GM18520 (cell line): ENCODE results near the gene REPIN1.
"Not testable (repeated sequence)": the region's sequence is repeated elsewhere in the genome, so short reads cannot be mapped to it uniquely, and the experiment has no call there.

Experiments used
- ATAC-seq: cut with Tn5 transposase; IDR thresholded peaks from one replicate; pipeline ENCODE4 v1.9.1; 2021; ENCODE audit not compliant: unreplicated experiment

REPIN1 gene

DNA sequence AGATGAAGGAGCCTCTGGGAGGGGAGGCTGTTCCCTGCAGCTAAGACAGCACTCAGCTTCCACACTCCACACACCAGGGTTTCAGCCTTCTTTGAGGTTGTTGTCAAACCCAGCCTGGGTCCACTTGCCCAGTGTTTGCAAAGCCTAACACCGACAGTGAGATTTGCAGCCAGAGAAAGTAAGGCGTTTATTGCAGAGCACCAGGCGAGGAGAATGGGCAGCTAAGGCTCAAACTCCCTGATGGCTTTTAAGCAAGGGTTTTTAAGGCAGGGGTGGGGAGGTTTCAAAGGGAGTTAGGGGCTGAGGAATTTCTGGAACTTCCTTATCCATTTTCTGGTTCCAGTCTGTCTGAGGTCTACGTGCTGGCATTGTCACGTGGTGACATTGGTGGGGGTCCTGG, 5.8 kb downstream of the REPIN1 start:
- no peak for ATAC-seq

DNA sequence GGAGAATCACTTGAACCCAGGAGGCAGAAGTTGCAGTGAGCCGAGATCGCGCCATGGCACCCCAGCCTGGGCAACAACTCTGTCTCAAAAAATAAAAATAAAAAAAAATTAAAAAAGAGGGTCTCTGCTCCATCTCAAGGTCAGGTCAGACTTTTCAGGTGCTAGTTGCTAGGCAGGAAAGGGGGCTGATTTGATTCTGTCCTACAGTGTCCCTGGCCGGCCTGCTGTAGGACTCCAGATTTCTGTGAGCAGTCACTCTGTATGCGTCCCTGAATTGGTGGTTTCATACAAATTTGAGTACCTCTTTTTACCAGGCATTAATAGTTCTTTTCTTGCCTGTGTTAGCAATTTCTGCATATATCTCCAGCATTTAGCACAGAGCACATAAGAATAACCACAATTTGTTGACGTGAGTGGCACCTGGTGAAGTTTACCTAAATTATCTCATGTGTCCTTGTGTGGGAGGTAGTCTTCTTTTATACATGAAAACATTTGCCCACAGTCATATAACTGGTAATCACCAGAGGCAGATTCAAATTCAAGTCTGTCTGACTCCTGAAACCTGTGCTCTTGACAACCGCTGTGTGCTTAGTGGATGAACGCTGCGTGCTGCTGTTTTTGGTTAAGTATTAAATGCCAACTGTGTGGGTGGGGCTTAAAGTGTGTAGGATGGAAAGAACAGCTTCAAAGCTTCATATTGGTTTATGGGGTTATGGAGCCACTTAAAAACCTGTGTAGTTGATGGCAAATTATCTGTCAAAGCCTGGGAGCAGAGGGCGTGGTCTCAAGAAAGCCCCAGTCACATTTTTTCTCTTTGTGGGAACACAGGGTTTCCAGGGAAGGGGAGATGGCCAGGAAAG, 7.3 kb downstream of the REPIN1 start:
- ATAC-seq = no peak

DNA sequence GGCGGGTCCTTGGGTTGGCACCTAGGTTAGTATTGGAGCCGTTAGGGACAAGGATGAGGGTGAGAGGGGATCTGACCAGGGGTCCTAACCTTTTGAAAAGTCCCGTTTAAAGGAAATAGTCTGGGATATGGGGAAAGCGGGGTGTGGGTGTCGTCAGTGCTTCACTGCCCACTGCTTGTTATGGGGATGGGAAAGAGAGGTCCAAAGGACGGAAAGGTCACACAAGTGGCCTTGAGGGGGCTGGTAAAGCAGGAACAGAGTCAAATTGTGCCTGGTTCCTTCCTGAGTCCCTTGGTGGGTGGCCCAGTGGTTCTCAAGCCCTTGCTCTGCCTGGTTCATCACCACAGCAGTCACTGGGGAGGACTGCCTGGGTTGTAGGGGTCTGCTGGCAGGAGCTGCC, 7.9 kb downstream of the REPIN1 start:
- ATAC-seq = no peak

DNA sequence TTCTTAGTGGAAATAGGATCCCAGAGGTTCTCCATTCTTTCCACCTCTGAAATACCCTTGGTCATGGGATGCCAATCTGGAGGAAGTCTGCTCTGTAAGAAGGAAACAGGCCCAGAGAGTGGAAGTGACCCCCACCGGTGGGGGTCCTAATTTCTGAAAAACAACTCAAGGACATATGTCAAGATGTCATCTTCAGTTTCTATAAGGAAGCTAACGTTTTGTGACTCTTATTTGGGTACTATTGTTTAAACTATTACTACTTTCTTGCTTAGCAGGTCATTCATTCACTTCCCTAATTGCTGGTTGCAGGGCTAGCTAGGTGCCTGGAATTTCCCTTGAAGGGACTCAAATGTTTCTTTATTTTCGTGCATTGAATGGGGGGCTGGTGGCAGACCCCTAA, 8.6 kb downstream of the REPIN1 start:
- ATAC-seq = no peak

DNA sequence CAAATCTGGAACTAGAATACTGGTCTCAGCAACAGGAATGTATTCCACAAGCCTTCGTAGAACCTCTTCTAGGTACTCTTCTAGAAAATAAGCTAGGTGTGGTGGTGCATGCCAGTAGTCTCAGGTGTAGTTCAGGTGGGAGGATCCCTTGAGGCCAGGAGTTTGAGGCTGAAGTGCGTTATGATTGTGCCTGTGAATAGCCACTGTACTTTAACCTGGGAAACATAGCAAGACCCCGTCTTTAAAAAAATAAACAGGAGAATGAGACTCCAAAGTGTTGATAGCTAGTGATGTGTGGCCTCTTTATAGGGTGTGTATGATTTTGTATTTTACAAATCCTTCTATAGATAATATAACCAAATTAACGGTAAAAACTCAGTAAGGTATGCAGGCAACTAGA, 9.0 kb downstream of the REPIN1 start:
- no peak for ATAC-seq

DNA sequence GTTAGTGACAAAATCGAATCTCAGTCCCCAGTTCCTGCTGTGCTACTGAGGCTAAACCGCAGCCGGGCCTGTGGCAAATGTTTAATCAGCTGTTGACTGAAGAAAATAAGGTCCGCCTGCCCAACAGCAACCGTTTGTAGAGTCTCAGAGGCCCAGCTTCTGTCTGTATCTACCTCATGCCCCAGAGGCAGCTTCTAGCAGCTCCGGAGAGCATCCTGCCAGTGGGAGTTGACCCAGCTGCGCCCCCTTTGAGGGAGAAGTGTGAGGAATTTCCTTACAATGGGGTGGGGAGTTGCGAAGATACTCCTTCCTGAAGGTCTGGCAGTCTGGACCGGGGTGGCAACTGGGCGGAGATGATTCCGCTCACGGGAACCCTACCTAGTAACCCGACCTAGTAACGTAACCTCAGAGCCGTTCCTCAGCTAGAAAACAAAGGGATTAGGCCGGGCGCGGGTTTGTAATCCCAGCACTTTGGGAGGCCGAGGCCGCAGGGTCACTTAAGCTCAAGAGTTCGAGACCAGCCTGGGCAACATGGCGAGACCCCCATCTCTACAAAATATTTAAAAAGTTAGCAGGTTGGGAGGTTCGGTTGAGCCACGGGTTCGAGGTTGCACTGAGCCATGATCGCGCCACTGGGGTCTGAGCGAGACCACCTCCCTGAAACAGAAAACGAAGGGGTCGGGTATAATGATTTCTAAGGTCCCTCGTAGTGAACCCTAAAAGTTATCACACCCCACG, 9.7 kb downstream of the REPIN1 start:
- no peak for ATAC-seq

DNA sequence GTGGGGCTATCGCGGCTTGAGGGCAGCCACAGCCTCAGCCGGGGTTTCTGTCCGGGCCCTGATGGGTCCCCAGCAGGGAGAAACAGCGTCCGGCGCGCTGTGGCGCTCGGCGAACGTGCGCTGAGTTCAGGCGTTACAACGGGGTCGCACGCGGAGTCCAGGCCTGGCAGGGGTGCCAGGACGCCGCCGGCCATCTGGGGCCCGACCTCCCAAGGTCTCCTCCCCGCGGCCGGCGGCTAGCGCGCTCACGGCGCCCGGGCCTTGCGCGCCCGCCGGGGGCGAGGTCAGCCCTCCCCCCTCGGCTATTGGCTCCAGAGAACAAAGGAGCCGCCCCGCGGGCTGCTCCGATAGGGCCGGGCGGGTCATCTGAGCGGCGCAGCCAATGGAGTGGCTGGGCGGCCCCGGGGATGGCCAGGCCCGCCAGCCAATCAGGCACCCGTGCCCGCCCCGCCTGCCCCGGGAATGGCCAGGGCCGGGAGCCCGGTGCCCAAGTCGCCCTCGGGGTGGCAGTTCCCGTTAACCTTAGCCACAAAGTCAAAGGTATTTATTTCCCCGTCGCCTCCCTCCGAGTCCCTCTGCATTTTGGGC, 10.3 kb downstream of the REPIN1 start, which contains the start of gene ZNF775:
ZNF775 (plus strand) TSS at position 478 of the 588 bp plus-strand sequence. CDS start 9,141 bp downstream, outside the sequence.
- ATAC-seq = peak; percentile 88

DNA sequence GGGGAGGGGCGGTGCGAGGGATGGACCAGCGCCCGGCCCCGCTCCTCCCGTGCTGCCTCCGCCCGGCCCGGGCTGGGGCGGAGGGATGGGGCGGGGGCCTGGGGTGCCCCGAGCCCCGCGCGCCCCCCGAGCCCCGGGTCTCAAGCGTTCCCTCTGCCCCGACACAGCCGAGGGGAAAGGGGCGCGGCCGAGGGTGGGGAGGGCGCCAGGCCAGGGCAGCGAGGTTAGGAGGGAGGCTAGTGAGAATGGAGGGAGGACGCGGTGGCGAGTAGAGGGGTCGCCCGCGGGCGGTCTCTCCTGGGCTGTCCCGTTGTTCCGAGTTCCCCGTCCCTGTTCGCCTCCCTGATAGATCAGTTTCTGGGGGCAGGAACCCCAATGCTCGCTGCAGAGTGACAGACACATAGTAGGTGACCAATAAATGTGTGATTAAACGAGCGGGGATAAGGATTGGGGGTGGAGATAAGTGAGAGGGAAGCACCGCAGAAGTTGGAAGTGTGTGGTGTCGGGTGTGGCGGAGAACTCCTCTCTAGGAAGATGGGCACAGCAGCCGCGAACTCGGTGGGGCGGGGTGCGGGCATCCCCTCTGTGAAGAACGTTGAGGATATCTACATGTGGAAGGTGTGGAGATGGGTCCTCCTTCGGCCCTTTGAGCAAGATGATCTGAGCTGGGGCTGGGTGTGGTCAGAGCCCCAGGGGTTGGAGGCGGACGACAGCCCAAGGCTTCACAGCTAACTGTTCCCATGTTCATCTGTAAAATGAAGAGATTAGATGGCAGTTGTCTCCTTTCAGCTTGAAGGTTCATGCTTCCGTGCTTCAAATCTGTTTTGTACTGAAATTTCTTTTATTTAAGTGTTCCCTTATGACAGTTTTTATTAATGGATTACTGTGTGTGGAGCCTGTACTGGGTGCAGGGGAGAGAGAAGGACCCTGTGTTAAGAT, 11.1 kb downstream of the REPIN1 start:
- no peak for ATAC-seq

DNA sequence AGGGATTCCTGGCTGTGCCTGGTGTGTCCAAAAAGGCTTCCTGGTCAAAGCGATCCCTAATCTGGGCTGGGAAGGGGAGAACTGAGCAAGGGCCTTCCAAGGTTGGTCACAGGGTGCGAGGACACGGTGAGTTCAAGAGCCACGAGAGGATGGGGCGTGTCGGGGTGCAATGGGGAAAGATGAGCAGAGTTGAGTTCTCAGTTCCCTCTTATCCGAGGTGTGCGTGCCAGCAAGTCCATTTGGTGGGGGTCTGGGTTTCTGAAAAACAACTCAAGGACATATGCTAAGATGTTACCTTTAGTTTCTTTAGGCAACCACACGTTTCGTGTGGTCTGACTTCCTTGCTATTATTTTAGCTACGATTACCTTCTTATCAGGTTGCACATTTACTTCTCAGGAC, 11.8 kb downstream of the REPIN1 start:
- no peak for ATAC-seq

DNA sequence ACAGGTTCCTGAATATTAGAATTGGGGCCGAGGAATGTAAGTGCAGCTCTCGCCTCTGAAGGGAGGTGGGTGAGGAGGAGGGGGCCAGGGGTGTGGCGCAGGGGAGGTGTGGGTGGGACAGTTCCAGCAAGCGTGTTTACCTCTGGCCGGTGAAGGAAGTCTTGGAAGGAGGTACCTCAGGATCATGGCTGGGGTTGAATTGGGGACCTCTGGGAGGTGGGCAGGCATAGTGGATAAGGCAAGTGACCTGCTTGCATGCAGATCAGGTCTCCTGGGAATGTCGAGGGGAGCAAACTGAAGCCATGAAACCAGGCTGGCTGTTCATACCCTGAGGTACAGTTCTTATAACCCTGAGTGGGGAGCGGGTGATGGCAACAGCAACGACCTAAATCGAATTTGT, 12.5 kb downstream of the REPIN1 start:
- no peak for ATAC-seq

DNA sequence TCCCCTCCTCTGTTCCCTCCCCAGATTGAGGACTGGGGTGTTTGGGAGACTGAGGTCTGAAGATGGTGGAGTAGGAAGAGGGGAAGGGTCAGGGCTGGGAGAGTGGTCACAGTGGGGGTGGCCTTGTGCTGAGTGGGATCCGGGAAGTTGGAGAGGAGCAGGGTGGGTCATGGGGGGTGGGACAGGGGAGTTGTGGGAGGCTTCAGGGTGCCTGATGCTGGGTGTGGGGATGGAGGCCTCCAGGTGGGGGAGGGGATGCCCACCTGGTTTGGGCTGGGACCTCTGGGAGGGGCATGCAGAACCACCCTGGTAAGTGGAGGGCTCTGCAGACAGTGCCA, 13.1 kb downstream of the REPIN1 start:
- ATAC-seq = no peak

DNA sequence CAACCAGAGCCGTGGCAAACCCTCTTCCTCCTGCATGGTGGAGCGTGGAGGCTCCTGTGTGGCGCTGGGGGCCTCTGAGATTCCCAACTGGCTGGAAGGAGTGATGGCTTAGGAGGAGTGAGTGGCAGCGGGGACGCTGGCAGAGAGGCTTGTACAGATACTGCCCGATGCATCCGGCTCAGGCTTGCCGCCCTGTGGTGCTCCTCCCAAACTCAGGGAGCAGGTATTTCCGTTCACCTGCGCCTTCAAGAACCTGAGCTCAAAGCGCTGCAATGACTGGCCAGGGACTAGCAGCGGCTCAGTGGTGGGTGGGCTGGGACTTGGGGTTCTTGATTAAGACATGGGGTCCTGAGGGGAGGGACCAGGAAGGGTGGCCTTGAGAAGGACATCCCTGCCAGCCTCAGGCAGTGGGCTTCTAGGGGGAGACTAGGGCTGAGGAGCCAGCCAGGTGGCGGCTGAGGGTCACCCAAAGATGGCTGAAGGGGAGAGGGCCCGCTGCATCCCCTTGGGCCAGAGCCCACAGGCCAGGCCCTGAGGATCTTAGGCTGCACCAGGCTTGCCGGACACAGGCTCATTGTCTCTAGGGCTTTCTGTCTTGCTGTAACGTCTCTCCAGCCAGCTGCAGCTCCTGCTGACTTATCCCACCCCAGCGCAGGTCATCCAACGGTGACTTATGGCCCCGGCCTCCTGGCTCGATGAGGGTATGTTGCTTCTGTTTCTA, 13.7 kb downstream of the REPIN1 start:
- ATAC-seq = no peak

DNA sequence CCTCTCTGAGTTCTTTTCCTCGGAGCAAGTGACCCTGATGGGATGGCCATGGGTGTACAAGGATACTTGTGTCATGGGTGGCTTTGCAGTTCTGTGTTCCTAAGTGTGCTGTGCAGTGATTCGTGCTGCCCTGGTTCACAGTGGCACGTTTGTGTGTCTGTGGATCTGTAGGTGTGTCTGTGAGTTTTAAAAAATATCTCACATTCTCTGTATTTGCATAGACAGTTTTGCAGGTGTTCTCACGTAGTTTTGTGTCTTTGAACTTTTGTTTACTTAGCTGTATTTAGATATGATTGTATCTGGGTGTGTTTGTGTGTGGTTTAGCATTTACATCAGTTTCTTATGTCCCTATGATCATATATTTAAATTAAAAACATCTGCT, 14.2 kb downstream of the REPIN1 start:
- no peak for ATAC-seq

DNA sequence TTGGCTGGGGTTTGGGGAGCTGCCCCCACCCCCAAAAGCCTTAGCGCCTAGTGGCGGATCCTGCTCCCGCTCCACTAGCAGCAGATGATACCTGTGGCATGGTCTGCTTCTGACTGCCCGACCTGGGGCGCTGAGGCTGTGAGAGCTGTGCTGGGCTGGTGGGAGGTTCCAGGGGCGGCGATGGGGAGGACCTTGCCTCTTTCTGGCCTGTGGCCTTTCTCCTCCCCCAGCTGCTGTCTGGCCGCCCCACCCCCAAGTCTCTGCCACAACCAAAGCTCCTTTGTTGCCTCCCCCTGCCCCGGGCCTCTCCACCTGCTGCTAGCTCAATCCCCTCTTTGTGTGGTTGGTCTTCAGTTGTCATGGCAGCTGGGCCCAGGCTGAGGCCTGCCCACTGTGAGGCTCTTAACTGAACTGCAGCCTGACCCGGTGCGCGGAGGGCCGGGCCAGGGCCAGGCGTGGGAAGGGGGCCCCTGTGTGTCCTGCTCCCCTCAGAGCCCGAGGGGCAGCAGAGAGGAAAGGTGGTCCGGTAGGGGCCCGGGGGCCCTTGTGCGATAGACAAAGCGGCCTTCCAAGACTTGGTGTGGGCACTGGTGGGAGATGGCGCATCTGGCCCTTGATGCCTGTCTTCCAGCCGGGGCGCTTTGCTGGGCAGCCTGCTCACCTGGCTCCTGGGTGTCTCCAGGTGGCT, 15.2 kb downstream of the REPIN1 start:
- ATAC-seq = no peak

DNA sequence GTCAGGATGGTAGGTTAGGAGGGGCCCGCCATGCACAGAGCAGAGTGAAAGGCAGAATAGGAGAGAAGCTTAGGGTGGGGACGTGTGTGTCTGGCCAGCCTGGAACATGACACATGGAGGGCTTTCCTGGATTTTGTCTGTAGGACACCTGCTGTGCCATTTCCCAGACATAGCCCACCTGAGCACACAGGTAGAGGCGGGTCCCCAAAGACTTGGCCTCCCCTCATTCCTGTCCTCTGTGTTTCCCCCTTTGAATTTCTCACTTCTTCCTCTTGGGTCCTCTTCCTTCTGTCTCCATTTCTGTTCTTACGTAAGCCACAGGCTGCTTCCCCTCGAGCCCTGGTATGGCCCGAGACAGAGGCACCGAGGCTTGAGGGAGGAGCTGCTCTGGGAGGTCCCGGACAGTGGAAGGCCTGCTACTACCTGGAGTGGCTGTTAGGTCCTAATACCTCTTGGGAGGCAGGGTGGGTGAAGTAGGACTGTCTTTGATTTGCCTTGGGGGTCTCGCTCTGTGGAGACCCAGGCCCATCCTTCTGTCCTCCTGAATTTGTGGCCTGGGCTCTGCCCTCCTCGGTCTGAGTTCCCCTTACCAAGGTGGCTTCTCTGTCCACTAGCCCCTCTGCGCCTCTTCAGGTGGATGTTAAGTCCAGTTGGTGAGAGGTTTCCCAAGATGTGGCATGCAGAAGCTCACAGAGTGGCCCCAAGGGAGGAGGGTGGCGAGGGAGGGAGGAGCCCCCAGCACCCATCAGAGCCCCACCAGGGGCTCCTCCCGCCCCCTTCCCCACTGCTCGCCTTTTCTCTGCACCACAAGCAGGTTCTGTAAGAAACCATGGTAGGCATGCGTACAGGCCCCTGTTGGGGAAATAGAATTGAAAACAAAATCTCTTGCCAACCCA, 16.0 kb downstream of the REPIN1 start:
- no peak for ATAC-seq

DNA sequence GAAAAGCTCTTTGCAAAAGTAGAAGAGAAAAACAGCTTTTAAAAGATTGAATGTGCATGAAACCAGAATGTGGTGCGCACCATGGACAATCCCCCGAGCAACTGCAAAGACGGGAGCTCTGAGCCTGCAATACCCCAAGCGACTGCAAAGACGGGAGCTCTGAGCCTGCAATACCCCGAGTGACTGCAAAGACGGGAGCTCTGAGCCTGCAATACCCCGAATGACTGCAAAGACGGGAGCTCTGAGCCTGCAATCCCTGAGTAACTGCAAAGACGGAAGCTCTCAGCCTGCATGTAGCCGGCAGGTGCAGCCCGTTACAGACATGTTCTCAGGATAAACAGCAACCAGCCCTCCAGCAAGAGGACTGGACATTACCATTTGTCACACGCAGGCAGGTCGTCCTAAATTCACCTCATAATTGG, 16.7 kb downstream of the REPIN1 start:
- no peak for ATAC-seq

DNA sequence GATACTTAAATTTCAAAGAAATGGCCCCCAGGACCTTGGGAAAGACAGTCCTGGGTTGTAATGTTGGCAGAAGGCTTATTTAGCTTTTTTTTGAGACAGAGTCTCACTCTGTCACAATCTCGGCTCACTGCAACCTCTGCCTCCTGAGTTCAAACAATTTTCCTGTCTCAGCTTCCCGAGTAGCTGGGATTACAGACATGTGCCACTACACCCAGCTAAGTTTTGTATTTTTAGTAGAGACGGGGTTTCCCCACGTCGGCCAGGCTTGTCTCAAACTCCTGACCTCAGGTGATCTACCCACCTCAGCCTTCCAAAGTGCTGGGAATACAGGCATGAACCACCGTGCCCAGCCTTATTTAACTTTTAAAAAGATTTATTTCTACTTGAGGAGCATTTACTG, 17.3 kb downstream of the REPIN1 start:
- ATAC-seq = not testable (repeated sequence)

DNA sequence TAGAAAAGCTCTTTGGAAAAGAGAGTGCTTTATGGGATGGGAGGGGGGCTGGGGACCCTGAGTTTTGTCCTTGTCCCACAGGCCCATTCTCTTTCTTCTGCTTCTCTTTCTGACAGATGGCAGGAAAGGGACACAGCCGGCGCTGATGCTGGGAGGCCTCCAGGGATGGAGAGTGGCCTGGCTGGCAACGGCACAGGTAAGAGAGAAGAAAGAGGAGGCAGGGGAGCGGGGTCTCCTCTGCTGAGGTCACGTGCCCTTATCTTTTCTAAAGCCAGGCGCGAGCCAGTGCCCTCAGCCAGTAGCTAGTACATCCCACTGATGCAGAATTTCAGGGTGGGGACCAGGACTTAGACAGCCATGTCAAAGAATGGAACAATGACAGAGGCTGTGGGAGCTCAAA, 19.7 kb downstream of the REPIN1 start:
- no peak for ATAC-seq
